Stomach (tissue), 4 donors: ENCODE measurements around the gene ZBED6.

Source experiments
- CTCF ChIP-seq, 7 experiments: fragments of 450-650 bp in 4 of 7; fragments of 200-600 bp in 3 of 7; sonication (generic) in 3 of 7; IDR thresholded peaks; one replicate each; pipeline ENCODE4 v1.5.1; 2016 to 2019; ENCODE audit warnings: antibody characterized with exemption in 7 of 7, control low read depth in 2 of 7, mild to moderate bottlenecking in 1 of 7
- EP300 ChIP-seq: sonication (generic); formaldehyde crosslinking; IDR thresholded peaks from one replicate; pipeline ENCODE4 v1.6.1; 2017; ENCODE audit warnings: antibody characterized with exemption
- POLR2AphosphoS5 ChIP-seq, 3 donors: sonication (generic); formaldehyde crosslinking; IDR thresholded peaks; one replicate each; pipeline ENCODE4 v1.6.1; 2016; ENCODE audit warnings: antibody characterized with exemption in 3 of 3

DNA sequence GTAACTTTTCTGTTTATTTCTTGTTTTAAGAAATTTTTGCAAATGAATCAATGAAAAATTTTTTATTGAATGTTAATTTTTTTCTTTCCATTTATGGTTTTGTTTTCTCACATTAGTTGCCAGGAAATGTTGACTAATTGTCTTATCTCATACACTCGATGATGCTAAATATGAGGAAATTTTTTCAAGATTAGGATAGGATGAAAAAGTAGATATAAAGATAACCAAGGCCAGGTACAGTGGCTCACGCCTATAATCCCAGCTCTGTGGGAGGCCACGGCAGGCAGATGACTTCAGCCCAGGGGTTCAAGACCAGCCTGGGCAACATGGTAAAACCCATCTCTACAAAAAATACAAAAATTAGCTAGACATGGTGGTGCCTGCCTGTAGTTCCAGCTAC, 17.8 kb upstream of the ZBED6 start:
- TF ChIP-seq POLR2AphosphoS5 (IDR thresholded peaks at IDR 0.05) (no peak), EP300 (no peak), CTCF (IDR thresholded peaks at IDR 0.05) (no peak)
